ENCODE data around the gene ATP6V1B1. TPM values are rescaled to one million over a fixed set of nuclear protein-coding genes. Genes with fewer than 3 reads are reported as not detected.

ATP6V1B1 gene
- total and polyA plus RNA-seq, 2 experiments from 2014 or later, result not detected

- Histone ChIP-seq H3K27me3 (ENCODE audit: insufficient read depth) (peaks cover 100% of the 10 kb centered on the region), H2AFZ (no peak overlapping the region), H4K20me1 (replicated peaks; ENCODE audit: insufficient read depth) (peaks cover 25% of the 10 kb centered on the region), H3K4me2 (no peak overlapping the region), H3K27ac (ENCODE audit: low read depth) (no peak overlapping the region), H3K9me2 (ENCODE audit: insufficient read depth) (no peaks in the 10 kb centered on the region), H3K4me1 (ENCODE audit: insufficient read depth) (peaks cover 52% of the 10 kb centered on the region), H3K4me3 (no peak overlapping the region), H3K79me2 (replicated peaks; ENCODE audit: insufficient read depth) (no peaks in the 10 kb centered on the region), H3K36me3 (ENCODE audit: insufficient read depth) (no peaks in the 10 kb centered on the region), H3F3A (replicated peaks; ENCODE audit: low read depth) (0 out of 2 replicates have a peak, but pooled peaks cover 24% of the 10 kb centered on the region)
- Mint-ChIP-seq H3K27ac (no peak overlapping the region), H3K27me3 (ENCODE audit: insufficient read depth, low read depth, poor library complexity) (peaks cover 100% of the 10 kb centered on the region), H3K36me3 (ENCODE audit: low read depth) (no peaks in the 10 kb centered on the region; the same call in 2 of the 3 replicates), H3K4me1 (peaks cover 49% of the 10 kb centered on the region), H3K9me3 (peaks cover 3% of the 10 kb centered on the region; the same call in 1 of the 3 replicates), H3K4me3 (no peak overlapping the region)
- ATAC-seq, result no peak
- DNase-seq (ENCODE audit: low spot score), result no peak
- TF ChIP-seq REST (IDR thresholded peaks at IDR 0.05; ENCODE audit: unreplicated experiment) (no peak), EZH2phosphoT487 (IDR thresholded peaks at IDR 0.05; ENCODE audit: unreplicated experiment) (peak; percentile 69)
Observed at GRCh38 chr2:70903171-70903570, 32.5 kb upstream of the ATP6V1B1 start.

- Mint-ChIP-seq H3K4me3 (peak overlapping the region; percentile 19; the same call in 1 of the 3 replicates), H3K4me1 (peaks cover 49% of the 10 kb centered on the region), H3K36me3 (ENCODE audit: low read depth) (no peaks in the 10 kb centered on the region), H3K27me3 (ENCODE audit: insufficient read depth, low read depth, poor library complexity) (peaks cover 100% of the 10 kb centered on the region), H3K27ac (no peak overlapping the region), H3K9me3 (peaks cover 3% of the 10 kb centered on the region; the same call in 1 of the 3 replicates)
- H3F3A ChIP-seq (replicated peaks; ENCODE audit: low read depth), result 0 out of 2 replicates have a peak, but pooled peaks cover 24% of the 10 kb centered on the region
- H3K79me2 ChIP-seq (replicated peaks; ENCODE audit: insufficient read depth), result no peaks in the 10 kb centered on the region
- peaks cover 100% of the 10 kb centered on the region for H3K27me3 ChIP-seq (ENCODE audit: insufficient read depth)
- peak overlapping the region; percentile 36; the same call in 1 of the 2 replicates for H3K4me3 ChIP-seq
- no peaks in the 10 kb centered on the region for H3K9me2 ChIP-seq (ENCODE audit: insufficient read depth)
- H4K20me1 ChIP-seq (replicated peaks; ENCODE audit: insufficient read depth), result peaks cover 27% of the 10 kb centered on the region
- H3K27ac ChIP-seq (ENCODE audit: low read depth), result no peak overlapping the region
- H3K36me3 ChIP-seq (ENCODE audit: insufficient read depth), result no peaks in the 10 kb centered on the region
- H2AFZ ChIP-seq, result no peak overlapping the region
- H3K4me2 ChIP-seq, result peak overlapping the region; percentile 57
- peaks cover 57% of the 10 kb centered on the region for H3K4me1 ChIP-seq (ENCODE audit: insufficient read depth)
- ATAC-seq, result no peak
- DNase-seq (ENCODE audit: low spot score), result peak; percentile 65
- TF ChIP-seq ZNF462 (CRISPR knock-in tag; IDR thresholded peaks at IDR 0.05) (no peak), STAT1 (IDR thresholded peaks at IDR 0.05; ENCODE audit: unreplicated experiment) (no peak), NANOG (IDR thresholded peaks at IDR 0.05; ENCODE audit: borderline replicate concordance) (no peak), ZNF114 (CRISPR knock-in tag; IDR thresholded peaks at IDR 0.05) (no peak), CREB1 (CRISPR knock-in tag; IDR thresholded peaks at IDR 0.05; ENCODE audit: low read depth) (no peak), CTCF (conservative IDR thresholded peaks at IDR 0.05; ENCODE audit: low read depth in 2 of 2) (no peak), EZH2phosphoT487 (IDR thresholded peaks at IDR 0.05; ENCODE audit: unreplicated experiment) (peak; percentile 91), JUNB (IDR thresholded peaks at IDR 0.05; ENCODE audit: unreplicated experiment) (no peak)
Observed at GRCh38 chr2:70903641-70904340, 31.9 kb upstream of the ATP6V1B1 start.
